Stimulated activated effector memory CD8-positive, alpha-beta T cell treated with anti-CD3 and anti-CD28 coated beads, Interleukin-12 subunit alpha, Interleukin-12 subunit beta, amount 100 ng/mL, for 72 hours (primary cell): Measurements from ENCODE around the gene CGB5.

ENCODE experiments used
- ATAC-seq: fragments of 150-1000 bp; cut with Tn5 transposase; 2 replicates; pipeline ENCODE4 v1.10.0; 2021
- DNase-seq, 2 donors: peaks; one replicate each; pipeline ENCODE4 v3.0.0; 2021 to 2022; ENCODE audit warnings: low spot score in 2 of 2
- H3K27ac Mint-ChIP-seq: one replicate; pipeline ENCODE4 v1.8.0; 2022; ENCODE audit warnings: mild to moderate bottlenecking, mixed read lengths
- H3K36me3 Mint-ChIP-seq: one replicate; pipeline ENCODE4 v1.8.0; 2022; ENCODE audit warnings: mild to moderate bottlenecking, mixed read lengths
- H3K4me1 Mint-ChIP-seq: one replicate; pipeline ENCODE4 v1.8.0; 2022; ENCODE audit warnings: mixed read lengths
- H3K4me3 Mint-ChIP-seq: one replicate; pipeline ENCODE4 v1.8.0; 2022; ENCODE audit warnings: mild to moderate bottlenecking, mixed read lengths
- H3K9me3 Mint-ChIP-seq: one replicate; pipeline ENCODE4 v1.8.0; 2022; ENCODE audit warnings: mixed read lengths

Gene CGB5

GRCh38 chr19:49085020-49085867, 41.6 kb downstream of the CGB5 start, which contains the start of gene SNRNP70:
TSS of gene SNRNP70 (plus strand) at chr19:49085451. CDS start at chr19:49086415, 964 bp downstream.
- peak; percentile 96 for ATAC-seq

GRCh38 chr19:49085868-49086232, 42.2 kb downstream of the CGB5 start:
- no peaks in the 10 kb centered on the region for H3K9me3 Mint-ChIP-seq
- H3K27ac Mint-ChIP-seq = peak overlapping the region; percentile 93
- H3K4me3 Mint-ChIP-seq = peak overlapping the region; percentile 99
- H3K36me3 Mint-ChIP-seq = peaks cover 62% of the 10 kb centered on the region
- H3K4me1 Mint-ChIP-seq = peaks cover 35% of the 10 kb centered on the region
- ATAC-seq = no peak
- no peak for DNase-seq

More at GRCh38 chr19:49085020-49085867, 41.6 kb downstream of the CGB5 start, which contains the start of gene SNRNP70:
- Mint-ChIP-seq H3K27ac (peak within 1 kb of the TSS; percentile 93), H3K36me3 (peaks cover 56% of the 10 kb centered on the region), H3K4me3 (peak within 1 kb of the TSS; percentile 99), H3K4me1 (peaks cover 29% of the 10 kb centered on the region), H3K9me3 (no peaks in the 10 kb centered on the region)
- DNase-seq = peak; percentile 98 to 99

- H3K4me1 Mint-ChIP-seq = peaks cover 39% of the 10 kb centered on the region
- no peaks in the 10 kb centered on the region for H3K9me3 Mint-ChIP-seq
- no peak for ATAC-seq
- peak overlapping the region; percentile 93 for H3K27ac Mint-ChIP-seq
- H3K4me3 Mint-ChIP-seq = peak overlapping the region; percentile 99
- no peak for DNase-seq
- H3K36me3 Mint-ChIP-seq = peaks cover 67% of the 10 kb centered on the region
Measured at GRCh38 chr19:49086296-49086695, 42.6 kb downstream of the CGB5 start.

- peaks cover 35% of the 10 kb centered on the region for H3K4me1 Mint-ChIP-seq
- peak; percentile 69 for ATAC-seq
- H3K27ac Mint-ChIP-seq = peak overlapping the region; percentile 74
- no peaks in the 10 kb centered on the region for H3K9me3 Mint-ChIP-seq
- no peak for DNase-seq
- peaks cover 100% of the 10 kb centered on the region for H3K36me3 Mint-ChIP-seq
- no peak overlapping the region for H3K4me3 Mint-ChIP-seq
Measured at GRCh38 chr19:49091391-49092038, 47.9 kb downstream of the CGB5 start.

GRCh38 chr19:49092686-49093085, 49.0 kb downstream of the CGB5 start:
- peaks cover 100% of the 10 kb centered on the region for H3K36me3 Mint-ChIP-seq
- DNase-seq = no peak

More at GRCh38 chr19:49092686-49093085, 49.0 kb downstream of the CGB5 start:
- no peaks in the 10 kb centered on the region for H3K9me3 Mint-ChIP-seq
- ATAC-seq = no peak
- H3K4me3 Mint-ChIP-seq = no peak overlapping the region
- H3K27ac Mint-ChIP-seq = peak overlapping the region; percentile 37
- peaks cover 30% of the 10 kb centered on the region for H3K4me1 Mint-ChIP-seq
